Stomach (tissue), 4 donors: ENCODE data around the gene TAP2.

Experiments used
- EP300 ChIP-seq: sonication (generic); formaldehyde crosslinking; IDR thresholded peaks from one replicate; pipeline ENCODE4 v1.6.1; 2017; ENCODE audit warnings: antibody characterized with exemption
- POLR2A ChIP-seq, 4 donors: fragments of 450-650 bp; IDR thresholded peaks; one replicate each; pipeline ENCODE4 v1.6.1; 2016; ENCODE audit warnings: antibody characterized with exemption in 4 of 4, control low read depth in 2 of 4, mild to moderate bottlenecking in 1 of 4, moderate library complexity in 1 of 4
- POLR2AphosphoS5 ChIP-seq, 3 donors: sonication (generic); formaldehyde crosslinking; IDR thresholded peaks; one replicate each; pipeline ENCODE4 v1.6.1; 2016; ENCODE audit warnings: antibody characterized with exemption in 3 of 3
- TF ChIP-seq, protein P1 (sequence below), 7 experiments: fragments of 450-650 bp in 4 of 7; fragments of 200-600 bp in 3 of 7; sonication (generic) in 3 of 7; IDR thresholded peaks; one replicate each; pipeline ENCODE4 v1.5.1; 2016 to 2019; ENCODE audit warnings: antibody characterized with exemption in 7 of 7, control low read depth in 2 of 7, mild to moderate bottlenecking in 1 of 7

DNA sequence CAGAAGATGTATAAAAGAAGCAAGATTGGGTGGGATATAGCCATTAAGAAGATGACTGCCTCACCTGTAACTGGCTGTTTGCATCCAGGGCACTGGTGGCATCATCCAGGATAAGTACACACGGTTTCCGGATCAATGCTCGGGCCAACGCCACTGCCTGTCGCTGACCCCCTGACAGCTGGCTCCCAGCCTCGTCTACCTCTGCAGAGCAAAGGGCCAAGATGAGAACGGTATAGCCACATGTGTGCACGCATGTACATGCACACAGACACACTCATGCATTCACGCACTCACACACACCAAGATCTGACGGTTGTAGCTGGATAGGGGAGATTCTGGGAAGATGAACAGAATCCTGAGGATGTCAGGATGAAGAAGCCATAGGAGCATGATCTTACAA lies 8.5 kb upstream of the TAP2 start:
- TF ChIP-seq, protein P1, sequence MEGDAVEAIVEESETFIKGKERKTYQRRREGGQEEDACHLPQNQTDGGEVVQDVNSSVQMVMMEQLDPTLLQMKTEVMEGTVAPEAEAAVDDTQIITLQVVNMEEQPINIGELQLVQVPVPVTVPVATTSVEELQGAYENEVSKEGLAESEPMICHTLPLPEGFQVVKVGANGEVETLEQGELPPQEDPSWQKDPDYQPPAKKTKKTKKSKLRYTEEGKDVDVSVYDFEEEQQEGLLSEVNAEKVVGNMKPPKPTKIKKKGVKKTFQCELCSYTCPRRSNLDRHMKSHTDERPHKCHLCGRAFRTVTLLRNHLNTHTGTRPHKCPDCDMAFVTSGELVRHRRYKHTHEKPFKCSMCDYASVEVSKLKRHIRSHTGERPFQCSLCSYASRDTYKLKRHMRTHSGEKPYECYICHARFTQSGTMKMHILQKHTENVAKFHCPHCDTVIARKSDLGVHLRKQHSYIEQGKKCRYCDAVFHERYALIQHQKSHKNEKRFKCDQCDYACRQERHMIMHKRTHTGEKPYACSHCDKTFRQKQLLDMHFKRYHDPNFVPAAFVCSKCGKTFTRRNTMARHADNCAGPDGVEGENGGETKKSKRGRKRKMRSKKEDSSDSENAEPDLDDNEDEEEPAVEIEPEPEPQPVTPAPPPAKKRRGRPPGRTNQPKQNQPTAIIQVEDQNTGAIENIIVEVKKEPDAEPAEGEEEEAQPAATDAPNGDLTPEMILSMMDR (IDR thresholded peaks at IDR 0.05), result no peak
- TF ChIP-seq POLR2A (IDR thresholded peaks at IDR 0.05) (no peak), POLR2AphosphoS5 (IDR thresholded peaks at IDR 0.05) (no peak), EP300 (no peak)
